HG03060 (cell line): ENCODE results near the gene THEM5.

Source experiments
- ATAC-seq: cut with Tn5 transposase; IDR thresholded peaks from one replicate; pipeline ENCODE4 v1.9.1; 2021; ENCODE audit warnings: low read depth, moderate number of reproducible peaks; ENCODE audit not compliant: unreplicated experiment

Gene THEM5

DNA sequence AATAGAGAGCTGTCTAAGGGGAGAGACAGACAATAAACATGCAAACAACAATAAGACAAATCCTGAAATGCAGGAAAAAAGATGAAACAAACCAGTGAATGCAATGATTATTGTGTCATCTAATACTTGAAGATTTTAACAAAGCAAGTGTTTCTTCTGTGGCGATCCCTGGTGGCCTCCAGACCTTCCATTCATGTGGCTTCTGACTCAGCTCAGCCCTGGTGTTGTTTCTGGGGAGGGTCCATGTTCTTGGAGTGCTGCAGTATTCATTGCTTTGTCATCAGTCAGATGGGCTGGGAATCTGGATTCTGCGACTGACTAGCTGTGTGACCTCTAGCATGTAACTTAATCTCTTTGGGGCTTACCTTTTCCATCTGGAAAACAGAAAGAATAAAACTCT is 12.4 kb downstream of the THEM5 start:
- ATAC-seq: no peak

DNA sequence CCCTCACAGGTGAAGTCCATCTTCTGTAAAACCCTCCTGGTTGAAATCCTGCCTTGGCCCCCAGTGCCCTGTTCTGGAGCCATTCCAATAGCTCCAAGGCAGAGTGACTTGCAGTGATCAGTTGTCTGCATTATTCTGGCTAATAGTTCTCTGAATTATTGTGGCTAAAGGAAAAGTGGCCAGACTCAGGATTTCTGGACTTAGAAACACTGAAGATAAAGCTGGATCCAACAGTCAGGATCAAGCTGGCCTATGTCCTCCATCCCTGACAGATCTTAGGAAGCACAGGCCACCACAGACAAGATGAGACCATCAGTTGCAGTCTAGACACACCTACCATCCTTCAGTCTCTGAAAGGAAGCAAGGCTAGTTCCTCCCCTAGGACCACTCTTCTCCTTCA is 13.1 kb downstream of the THEM5 start:
- ATAC-seq: no peak

DNA sequence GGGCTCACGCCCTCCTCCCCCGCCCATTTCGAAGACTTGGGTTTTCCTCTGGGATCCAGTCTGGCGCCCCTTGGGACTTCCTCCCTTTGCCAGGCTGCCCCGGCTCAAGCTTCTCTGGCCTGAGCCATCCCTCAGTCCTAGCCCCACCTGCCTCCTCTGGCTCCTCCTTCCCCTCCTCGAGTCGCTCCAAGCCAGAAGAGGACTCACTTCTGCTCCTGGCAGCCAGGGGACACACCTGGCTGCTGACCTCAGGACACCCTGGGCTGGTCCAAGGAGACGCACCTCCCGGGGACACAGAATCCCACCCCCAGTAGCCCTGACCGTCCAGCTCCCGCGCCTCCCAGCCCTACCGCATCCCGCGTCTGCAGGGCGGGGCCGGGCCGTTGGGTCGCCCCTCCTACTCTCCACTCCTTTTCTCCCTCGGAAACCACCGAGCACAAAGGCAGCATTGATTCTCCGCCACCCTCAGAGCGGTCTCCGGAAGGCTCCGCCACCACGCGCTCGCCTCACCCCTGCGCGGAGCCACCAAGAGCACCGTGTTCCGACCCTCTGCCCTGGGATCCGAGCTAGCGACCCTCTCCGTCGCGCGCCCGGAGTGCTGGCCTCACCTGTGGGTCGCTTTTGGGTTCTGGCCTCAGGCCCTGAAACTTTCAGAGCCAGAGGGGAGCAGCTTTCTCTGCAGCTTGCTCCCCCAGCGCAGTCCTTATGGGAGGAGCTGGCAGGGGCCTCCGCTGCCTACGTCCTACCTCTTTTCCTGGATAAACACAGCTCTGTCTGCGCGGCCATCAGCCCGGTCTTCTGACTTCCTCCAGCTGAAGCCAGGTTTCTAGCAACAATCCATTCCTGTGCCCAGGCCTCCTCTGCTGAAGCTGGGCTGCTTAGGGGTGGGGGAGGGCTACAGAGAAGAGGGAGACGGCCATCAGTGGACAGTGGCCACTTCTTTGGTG is 13.8 kb downstream of the THEM5 start, which contains the start of gene C2CD4D:
Gene C2CD4D (minus strand): TSS at position 364 of the 947 bp plus-strand sequence. CDS start 831 bp downstream, outside the sequence.
- no peak for ATAC-seq

DNA sequence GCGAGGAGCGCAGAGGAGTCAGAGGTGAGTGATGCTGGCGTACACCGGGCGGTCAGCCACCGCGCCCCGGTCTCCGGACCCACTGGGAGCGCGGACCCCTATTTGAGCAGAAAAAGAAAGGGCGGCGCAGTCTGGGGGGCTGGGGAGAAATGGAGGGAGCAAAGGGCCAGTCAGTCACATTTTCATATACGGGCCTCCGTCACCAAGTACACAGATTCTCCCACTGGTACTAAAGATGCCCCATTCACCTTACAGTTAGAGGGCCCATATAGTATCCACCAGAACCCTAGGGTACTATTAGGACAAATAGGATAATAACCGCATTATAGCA is 14.5 kb downstream of the THEM5 start:
- no peak for ATAC-seq

DNA sequence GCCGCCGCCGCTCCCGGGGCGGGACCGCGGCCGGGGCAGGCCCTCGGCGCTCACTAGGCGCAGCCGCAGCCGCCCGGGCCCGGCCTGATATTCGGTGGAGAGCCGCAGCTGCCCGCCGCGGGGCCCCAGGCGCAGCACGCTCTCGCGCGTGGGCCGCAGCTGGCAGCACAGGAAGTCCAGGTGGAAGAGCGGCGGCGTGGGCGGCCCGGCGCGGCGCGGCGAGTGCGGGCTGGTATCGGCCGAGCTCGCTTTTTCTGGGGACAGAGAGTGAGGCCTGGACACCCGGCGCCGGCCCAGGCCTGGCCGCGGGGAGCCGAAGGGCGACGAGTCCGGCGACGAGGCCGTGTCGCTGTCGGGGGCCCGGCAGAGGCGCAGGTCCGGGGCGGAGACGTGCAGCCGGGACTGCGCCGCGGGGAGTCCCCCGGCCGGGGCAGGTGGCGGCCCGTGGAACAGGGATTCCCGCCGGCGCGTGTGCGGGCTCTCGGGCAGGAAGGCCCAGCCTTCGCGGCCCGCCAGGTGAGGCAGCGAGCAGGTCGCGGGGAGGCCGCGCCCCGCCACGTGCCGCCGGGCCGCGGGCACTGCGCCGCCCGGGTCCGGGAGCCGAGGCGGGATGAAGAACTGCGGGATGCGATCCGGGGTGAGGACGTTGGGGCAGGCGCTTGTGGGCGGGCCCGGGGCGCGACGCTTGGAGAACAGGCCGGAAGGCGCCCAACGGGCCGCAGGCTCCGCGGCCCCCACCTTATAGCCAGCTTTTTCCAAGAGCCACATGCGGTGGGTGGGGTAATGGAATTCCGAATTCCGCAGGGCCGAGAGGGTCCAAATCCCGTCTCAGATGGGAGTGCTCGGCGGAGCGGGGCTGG is 15.1 kb downstream of the THEM5 start:
- no peak for ATAC-seq

DNA sequence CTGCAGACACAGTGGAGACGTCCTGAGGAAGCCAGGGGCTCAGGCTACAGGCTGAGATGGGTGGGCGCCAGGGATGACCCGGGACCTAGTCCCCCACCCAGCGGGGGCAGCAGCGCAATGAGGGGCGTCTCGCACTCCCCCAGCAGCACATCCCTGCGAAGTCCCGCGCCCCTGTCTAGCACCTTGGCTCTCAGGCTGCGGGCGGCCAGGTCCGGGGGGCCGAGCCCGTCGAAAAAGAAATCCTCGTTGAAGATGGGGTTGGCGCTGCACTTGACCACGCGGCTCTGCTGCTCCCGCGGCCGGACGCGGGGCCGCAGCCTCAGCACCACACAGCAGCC is 15.7 kb downstream of the THEM5 start:
- ATAC-seq: no peak

DNA sequence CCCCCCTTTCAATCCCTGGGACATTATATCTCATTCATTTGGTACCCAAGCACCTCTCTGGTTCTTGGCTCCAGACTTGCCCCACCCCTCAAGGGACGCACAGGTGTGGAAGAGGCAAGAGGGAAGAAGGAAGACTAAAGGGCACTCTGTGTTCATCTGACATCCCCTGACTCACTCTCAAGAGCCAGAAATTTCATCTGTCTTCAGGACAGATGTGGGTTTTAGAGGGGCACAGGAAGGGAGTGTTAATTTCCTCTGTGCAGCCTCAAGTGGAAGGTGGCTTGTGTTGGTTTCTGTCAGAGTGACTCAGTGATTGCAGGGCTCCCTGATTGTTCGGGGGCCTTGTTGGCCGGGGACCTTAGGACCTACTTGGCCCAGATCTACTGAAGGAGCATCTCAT is 16.3 kb downstream of the THEM5 start:
- ATAC-seq: no peak

DNA sequence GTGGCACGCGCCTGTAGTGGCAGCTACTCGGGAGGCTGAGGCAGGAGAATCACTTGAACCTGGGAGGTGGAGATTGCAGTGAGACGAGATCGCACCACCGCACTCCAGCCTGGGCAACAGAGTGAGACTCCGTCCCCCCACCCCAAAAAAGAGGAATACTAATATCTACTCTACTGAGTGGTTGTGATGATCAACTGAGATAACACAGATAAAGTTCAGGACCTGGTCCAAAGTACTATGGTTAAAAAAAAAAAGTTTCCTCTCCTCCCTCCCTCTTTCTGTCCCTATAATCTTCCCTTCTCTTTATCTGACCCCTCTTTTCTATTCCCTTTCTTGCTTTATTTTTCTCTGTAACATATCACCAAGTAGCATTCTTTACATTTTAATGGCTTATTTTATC is 17.9 kb downstream of the THEM5 start:
- ATAC-seq: no peak

DNA sequence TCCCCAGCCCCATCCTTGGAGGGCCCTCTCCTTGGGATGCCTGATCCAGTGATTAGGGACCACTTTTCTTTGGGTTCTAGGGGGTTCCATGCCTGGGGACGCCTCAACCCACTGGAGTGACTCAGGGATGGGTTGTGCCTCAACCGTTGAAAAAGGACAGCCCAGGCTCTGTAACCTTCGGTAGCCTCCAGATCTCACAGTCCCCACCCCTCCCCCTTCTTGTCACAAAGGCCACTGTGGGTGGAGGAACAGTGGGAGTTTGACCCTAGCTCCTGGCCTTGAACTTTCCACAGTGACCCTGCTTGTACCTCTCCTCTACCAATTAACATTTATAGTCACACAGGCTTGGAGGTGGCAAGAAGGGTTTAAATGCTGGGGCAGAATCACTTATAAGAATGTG is 19.3 kb downstream of the THEM5 start:
- no peak for ATAC-seq

DNA sequence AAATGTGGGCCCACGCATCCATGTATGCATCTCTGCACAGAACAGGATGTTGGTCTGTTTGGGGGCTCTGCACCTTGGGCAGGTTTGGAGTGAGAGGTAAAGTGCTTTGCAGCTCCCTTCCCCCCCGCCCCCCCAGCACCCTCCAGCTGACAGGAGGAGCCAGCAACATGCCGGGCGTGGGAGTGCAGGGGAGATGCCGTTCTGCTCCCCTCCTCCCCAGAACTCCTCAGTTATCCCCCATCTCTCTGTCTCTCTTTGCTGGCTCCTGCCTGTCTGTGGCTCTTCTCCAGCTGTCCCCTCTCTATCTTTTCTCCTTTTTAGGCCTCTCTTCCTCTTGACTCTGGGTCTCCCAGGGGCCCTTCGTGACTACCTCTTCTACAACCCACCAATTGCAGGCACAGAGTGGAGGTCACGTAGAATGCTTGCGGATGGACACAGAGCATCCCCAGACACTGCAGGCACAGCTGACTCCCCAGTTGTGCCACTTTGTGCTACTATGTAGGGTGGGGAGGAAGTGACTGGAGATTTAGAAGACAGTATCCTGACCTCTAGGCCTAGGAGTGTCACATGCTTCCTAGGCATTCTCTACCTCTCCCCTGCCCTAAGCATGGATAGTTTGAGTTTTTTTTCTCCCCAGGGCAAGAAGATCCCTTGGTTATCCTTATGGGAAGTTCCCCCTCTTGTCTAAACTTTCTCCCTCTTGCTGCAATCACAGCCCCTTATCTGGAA is 20.2 kb downstream of the THEM5 start:
- ATAC-seq: no peak

DNA sequence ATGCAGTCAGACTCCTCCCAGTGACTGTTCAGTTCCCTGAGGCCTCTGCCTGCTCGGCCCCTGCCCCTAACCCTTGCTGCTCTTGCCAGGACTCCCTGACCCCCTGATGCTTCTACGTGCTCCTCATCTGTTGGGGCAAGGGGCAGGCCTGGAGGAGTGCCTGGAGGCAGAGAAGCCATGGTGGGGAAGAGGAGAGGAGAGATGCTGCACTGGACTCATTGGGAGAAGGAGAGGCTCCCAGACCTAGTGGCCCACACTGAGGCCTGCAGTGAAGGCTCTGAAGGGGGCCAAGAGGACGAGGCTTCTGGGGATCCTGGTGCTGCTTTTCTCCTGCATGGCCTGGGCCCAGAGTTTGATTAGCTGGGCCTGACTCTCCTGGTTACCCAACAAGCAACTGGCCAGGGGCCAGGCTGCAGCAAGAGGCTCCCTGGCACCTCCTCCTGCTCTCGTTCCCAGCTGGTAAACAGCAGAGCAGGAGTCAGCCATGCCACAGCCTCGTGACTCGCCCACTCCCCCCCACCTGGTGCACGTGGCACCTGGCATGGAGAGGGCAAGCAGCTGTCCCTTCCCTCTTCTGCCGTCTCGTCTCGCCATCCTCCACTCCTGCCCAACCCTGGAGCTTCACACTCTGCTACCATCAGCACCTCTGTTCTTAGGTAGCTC is 21.1 kb downstream of the THEM5 start:
- no peak for ATAC-seq

DNA sequence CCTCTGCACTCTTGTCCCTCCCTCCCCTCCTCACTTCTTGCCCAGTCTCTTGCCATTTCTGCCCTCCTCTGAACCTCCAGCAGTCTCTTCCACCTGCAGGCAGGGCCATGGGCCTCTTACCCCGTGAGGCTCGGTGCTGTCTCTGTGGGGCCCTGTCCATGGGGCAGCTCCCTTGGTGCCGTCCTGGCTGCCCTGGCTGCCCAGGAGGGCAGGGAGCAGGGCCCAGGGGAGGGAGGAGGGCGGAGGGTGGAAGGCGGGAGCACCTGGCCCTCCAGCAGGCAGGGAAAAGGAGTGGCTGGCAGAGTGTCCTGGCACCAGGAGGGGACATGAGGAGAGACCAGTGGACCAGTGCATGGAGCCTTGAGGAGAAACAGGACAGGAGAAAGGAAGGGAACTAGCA is 21.9 kb downstream of the THEM5 start, which contains the start of gene RORC:
Gene RORC (minus strand): TSS at position 198 of the 400 bp plus-strand sequence. CDS start 38 bp downstream, at position 160.
- ATAC-seq: no peak

DNA sequence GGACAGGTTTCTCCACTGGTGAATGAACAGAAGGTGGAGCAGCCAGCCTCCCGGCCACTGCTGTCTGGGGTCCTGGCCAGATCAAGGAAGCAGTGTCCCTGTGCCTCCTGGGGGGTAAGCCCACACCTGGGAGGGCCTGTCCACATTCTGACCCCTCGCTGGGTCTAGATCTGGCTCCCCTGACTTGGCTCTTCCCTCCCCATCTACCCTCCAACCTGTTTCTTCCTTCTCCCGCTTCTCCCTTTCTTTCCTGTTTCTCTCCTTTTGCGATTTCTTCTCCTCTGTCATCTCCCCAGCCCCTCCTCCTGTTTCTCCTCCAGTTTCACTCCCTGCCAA is 22.3 kb downstream of the THEM5 start:
- no peak for ATAC-seq

DNA sequence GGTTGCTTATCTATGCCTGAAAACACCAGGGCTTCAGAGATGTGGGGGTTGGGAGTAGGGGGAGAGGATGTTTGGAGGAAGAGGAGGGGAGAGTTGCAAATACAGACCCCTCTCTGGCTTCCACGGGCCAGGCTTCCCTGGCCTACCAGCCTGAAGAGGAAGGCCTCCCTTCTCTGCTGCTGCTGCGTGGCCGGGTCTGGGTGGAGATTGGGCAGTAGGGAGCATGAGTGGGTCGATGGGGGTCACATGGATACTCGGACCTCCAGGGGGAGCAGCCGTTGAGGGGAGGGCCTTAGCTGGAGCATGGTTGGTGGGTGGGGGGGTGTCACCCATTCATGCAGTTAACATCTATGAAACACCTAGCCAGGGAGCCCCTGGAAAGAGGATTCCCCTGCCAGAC is 23.5 kb downstream of the THEM5 start:
- ATAC-seq: no peak

DNA sequence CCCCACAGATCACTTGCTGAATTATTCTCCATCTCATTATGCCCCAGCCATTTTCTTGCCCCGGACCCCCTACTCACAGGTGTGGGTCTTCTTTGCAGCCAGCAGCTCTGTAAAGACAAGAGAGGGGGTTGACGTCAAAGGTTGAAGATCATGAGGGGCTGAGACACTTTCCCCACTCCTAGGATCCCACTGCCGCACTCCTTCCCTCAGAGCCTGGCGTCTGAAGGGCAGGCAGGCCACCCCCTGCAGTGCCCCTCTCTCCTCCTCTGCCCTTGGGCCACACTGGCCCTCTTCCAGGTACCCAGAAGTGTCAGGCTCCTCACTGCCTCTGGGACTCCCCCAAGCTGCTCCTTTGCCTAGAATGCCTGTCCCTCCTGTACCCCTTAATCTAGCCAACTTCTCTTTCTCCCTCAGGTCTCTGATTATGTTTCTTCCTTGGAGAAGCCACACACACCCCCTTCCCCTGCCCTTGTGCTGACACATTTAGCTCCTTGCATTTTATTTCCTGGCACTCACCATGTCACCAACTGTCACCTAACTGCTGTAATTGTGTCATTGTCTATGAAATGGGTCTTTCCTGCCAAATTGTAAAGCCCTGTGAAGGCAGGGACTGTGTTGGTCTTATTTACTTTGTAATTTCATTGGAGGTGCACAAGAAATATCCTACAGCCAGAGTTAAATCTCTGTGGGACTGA is 24.0 kb downstream of the THEM5 start:
- no peak for ATAC-seq

DNA sequence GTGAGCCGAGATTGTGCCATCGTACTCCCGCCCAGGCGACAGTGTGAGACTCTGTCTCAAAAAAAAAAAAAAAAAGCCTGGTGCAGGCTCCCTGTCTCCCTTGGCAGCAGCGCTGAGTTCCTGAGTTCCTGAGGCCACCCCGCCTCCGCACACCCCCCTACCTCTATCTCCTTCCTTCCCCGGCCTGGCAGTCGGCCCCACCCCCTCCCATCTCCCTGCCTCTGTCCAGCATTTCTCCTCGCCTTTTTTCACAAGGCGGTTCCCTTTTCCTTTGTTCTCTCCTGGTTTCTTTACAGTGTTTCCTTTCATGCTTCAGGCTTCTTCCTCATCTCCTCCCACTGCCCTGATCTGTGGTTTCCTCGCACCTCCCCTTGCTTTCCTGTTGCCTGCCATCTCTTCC is 24.6 kb downstream of the THEM5 start:
- ATAC-seq: no peak

DNA sequence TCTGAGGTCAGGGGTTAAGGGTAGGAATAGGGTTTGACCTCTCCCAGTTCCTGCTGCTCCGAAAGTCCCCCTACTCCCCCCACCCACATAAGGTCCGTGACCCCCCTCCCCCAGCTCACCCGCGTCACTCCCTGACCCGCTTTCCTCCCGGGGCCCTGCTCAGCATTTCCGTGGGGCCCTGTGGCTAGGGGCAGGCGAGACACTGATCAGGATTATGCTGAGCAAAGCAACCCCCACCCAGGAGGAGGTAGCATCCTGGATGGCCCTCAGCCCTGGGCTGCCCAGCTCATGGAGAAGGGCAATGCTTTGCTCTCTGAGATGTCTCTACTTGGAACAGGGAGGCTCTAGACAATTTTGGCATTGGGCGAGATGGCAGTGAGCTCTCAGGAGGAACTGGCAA is 25.7 kb downstream of the THEM5 start:
- ATAC-seq: no peak

DNA sequence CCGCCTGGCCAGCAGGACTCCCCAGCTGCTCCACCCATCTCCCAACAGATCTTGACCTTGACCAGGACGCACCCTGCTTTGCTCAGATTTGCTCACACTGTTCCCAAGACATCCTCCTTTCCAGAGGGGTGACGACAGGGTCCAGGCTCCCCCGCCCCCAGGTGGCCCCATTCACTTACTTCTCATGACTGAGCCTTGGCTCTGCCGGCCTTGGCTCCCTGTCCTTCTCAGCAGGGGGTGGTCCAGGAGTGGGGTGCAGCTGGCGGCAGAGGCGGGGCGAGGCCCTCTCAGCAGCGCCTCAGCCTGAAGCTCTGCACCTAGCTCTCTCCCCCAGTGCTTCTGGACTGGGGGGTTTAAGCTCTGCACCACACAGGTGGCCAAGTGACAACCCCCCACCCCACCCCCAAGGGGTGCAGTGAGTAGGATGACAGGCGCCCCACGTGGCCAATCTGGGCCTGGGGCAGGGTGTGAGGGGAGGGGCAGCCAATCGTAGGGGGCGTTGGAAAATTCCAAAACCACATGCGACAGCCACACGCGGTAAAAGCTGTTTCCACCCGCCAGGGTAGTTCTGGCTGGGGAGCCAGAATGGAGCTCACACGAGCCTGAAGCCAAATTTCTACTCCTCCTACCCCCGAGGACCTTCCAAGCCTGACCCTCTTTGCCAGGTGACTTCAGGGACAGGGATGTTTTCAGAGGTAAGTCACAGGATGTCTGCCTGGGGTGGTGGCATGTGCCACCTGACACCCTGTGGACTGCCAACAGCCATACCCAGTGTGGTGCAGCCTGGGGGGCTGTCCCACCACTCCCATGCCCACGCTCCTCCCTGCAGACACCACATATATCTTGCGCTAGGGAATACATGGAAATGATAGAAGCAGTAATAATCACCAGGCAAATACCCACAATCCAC is 27.5 kb downstream of the THEM5 start:
- no peak for ATAC-seq

DNA sequence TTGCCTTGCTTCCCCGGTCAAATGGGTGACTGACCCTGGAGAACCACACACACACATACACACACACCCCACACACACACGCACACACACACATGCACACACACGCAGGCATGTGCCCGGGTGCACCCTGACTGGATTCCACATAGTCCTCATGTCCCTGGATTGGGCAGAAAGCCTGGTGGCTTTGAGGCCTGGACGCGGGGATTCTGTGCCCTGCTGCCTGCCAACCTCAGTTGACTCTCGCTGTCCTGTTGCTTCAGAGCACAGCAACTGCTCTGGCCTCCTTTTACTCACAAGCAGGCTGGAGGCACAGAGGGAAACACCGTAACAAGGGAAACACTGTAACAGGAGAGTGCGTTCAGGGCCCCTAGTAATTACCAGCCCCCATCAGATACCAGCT is 28.3 kb downstream of the THEM5 start:
- ATAC-seq: no peak
